SK-N-SH (cell line): ENCODE data around the gene SLC2A1. TPM values are rescaled to one million over a fixed set of nuclear protein-coding genes. Genes with fewer than 3 reads are reported as not detected.

ENCODE experiments used
- CTCF ChIA-PET: fragments of 300-600, 350-600 bp; formaldehyde crosslinking; extraction: SDS; loops from one replicate; lab custom pipeline; 2021; lab: Yijun Ruan, JAX
- POLR2A ChIA-PET: fragments of 350-600 bp; sonication (Branson Sonifier 250); formaldehyde crosslinking; extraction: SDS; loops from one replicate; lab custom pipeline; 2020; ENCODE audit warnings: antibody characterized with exemption, inconsistent platforms; lab: Yijun Ruan, JAX
- DNase-seq: peaks from one replicate; pipeline ENCODE4 v3.0.0; 2012
- H2AFZ ChIP-seq: fragments of 200-600 bp; sonication (generic); 2 replicates; pipeline ENCODE4 v1.8.1; 2016; ENCODE audit warnings: antibody characterized with exemption, mild to moderate bottlenecking, low read depth
- H3F3A ChIP-seq: fragments of 200-600 bp; sonication (generic); replicated peaks from 2 replicates; pipeline ENCODE3; 2016; ENCODE audit warnings: antibody characterized with exemption, mild to moderate bottlenecking; ENCODE audit not compliant: insufficient read depth
- H3K27ac ChIP-seq, 2 experiments: fragments of 200-500 bp in 1 of 2; fragments of 200-600 bp in 1 of 2; sonication (Bioruptor generic) in 1 of 2; sonication (generic), shearing (Covaris generic) in 1 of 2; 2 replicates each; pipeline versions ENCODE4 v1.5.1 to v1.6.1; 2014 to 2016; ENCODE audit warnings: low read depth in 2 of 2, inconsistent platforms in 1 of 2, low read length in 1 of 2, mild to moderate bottlenecking in 1 of 2, mixed read lengths in 1 of 2
- H3K27me3 ChIP-seq: fragments of 200-600 bp; sonication (generic), shearing (Covaris generic); 2 replicates; pipeline ENCODE4 v1.6.1; 2016; ENCODE audit warnings: mixed run types; ENCODE audit not compliant: insufficient read depth
- H3K36me3 ChIP-seq, 2 experiments: fragments of 200-500 bp in 1 of 2; fragments of 200-600 bp in 1 of 2; sonication (Bioruptor generic) in 1 of 2; sonication (generic) in 1 of 2; replicated peaks in 1 of 2; 2 replicates each; pipeline versions ENCODE3 to v1.5.1; 2014 to 2016; ENCODE audit warnings: low read length in 1 of 2, mild to moderate bottlenecking in 1 of 2; ENCODE audit not compliant: insufficient read depth in 2 of 2, control insufficient read depth in 1 of 2
- H3K4me1 ChIP-seq, 2 experiments: fragments of 200-500 bp in 1 of 2; fragments of 200-600 bp in 1 of 2; sonication (Bioruptor generic) in 1 of 2; sonication (generic), shearing (Covaris generic) in 1 of 2; 2 replicates each; pipeline versions ENCODE4 v1.5.1 to v1.6.1; 2014 to 2016; ENCODE audit warnings: low read depth in 1 of 2, low read length in 1 of 2, mixed run types in 1 of 2; ENCODE audit not compliant: insufficient read depth in 2 of 2, control insufficient read depth in 1 of 2
- H3K4me2 ChIP-seq: fragments of 200-600 bp; sonication (generic), shearing (Covaris generic); 2 replicates; pipeline ENCODE4 v1.6.1; 2017; ENCODE audit warnings: mixed run types
- H3K4me3 ChIP-seq, 2 experiments: fragments of 200-500 bp in 1 of 2; fragments of 200-600 bp in 1 of 2; sonication (Bioruptor generic) in 1 of 2; sonication (generic), shearing (Covaris generic) in 1 of 2; 2 replicates each; pipeline versions ENCODE4 v1.5.1 to v1.8.1; 2014 to 2016; ENCODE audit warnings: low read depth in 2 of 2, inconsistent platforms in 1 of 2, low read length in 1 of 2, mild to moderate bottlenecking in 1 of 2, mixed read lengths in 1 of 2, moderate library complexity in 1 of 2
- H3K79me2 ChIP-seq: fragments of 200-600 bp; sonication (generic); 2 replicates; pipeline ENCODE4 v1.8.1; 2017; ENCODE audit warnings: mild to moderate bottlenecking; ENCODE audit not compliant: insufficient read depth
- H3K9ac ChIP-seq: fragments of 200-600 bp; sonication (generic); 2 replicates; pipeline ENCODE4 v1.6.1; 2017; ENCODE audit warnings: mixed run types
- H3K9me2 ChIP-seq: fragments of 200-600 bp; sonication (generic); 2 replicates; pipeline ENCODE4 v1.6.1; 2017; ENCODE audit warnings: mixed run types
- H3K9me3 ChIP-seq: fragments of 200-600 bp; sonication (generic); 2 replicates; pipeline ENCODE4 v1.6.1; 2017; ENCODE audit warnings: mixed run types, mild to moderate bottlenecking, moderate library complexity
- H4K20me1 ChIP-seq: fragments of 200-600 bp; sonication (generic); 2 replicates; pipeline ENCODE4 v1.6.1; 2017; ENCODE audit warnings: mild to moderate bottlenecking, mixed run types; ENCODE audit not compliant: insufficient read depth
- EP300 ChIP-seq, 2 experiments: IDR thresholded peaks; 2 replicates each; pipeline versions ENCODE4 v1.4.0 to v1.6.1; 2012; ENCODE audit warnings: borderline replicate concordance in 1 of 2, low read depth in 1 of 2, low read length in 1 of 2
- FOXM1 ChIP-seq: IDR thresholded peaks from 2 replicates; pipeline ENCODE4 v1.4.0; 2012; ENCODE audit warnings: low read depth, mild to moderate bottlenecking
- GABPA ChIP-seq: IDR thresholded peaks from 2 replicates; pipeline ENCODE4 v1.4.0; 2012; ENCODE audit warnings: low read depth, mild to moderate bottlenecking
- MXI1 ChIP-seq: IDR thresholded peaks from 2 replicates; pipeline ENCODE4 v1.6.1; 2012; ENCODE audit warnings: mild to moderate bottlenecking, low read depth, low read length, improper control_type of control experiment
- NFIC ChIP-seq: IDR thresholded peaks from 2 replicates; pipeline ENCODE4 v1.4.0; 2012; ENCODE audit warnings: borderline replicate concordance
- RFX5 ChIP-seq: IDR thresholded peaks from 2 replicates; pipeline ENCODE4 v1.6.1; 2012; ENCODE audit warnings: mild to moderate bottlenecking, improper control_type of control experiment, low read length
- SIN3A ChIP-seq: IDR thresholded peaks from 2 replicates; pipeline ENCODE4 v1.6.1; 2012; ENCODE audit warnings: low read depth, mild to moderate bottlenecking, low read length, moderate library complexity, borderline replicate concordance
- TAF1 ChIP-seq: IDR thresholded peaks from 2 replicates; pipeline ENCODE4 v1.6.1; 2012; ENCODE audit warnings: low read depth, mild to moderate bottlenecking, low read length, moderate library complexity, borderline replicate concordance
- TCF12 ChIP-seq: IDR thresholded peaks from 2 replicates; pipeline ENCODE4 v1.4.0; 2012
- TEAD4 ChIP-seq: IDR thresholded peaks from 2 replicates; pipeline ENCODE4 v1.4.0; 2012; ENCODE audit warnings: mild to moderate bottlenecking, borderline replicate concordance; ENCODE audit not compliant: insufficient read depth
- YY1 ChIP-seq: IDR thresholded peaks from 2 replicates; pipeline ENCODE4 v1.4.0; 2012; ENCODE audit warnings: low read depth, mild to moderate bottlenecking
- WGBS: methylation state at CpG from one replicate; pipeline ENCODE4 v1.1.6; 2017; ENCODE audit warnings: low lambda C conversion rate; 5-methylcytosine and 5-hydroxymethylcytosine counted together
- polyA plus RNA-seq, 3 experiments: library from polyadenylated mRNA; depleted of rRNA; stranded (reverse); fragments of >200 nt; gene quantifications; 2 replicates each; pipeline ENCODE4 v1.2.3, GENCODE V29; 2012
- TF ChIP-seq, protein P1 (sequence below): IDR thresholded peaks from 2 replicates; pipeline ENCODE4; 2012
- TF ChIP-seq, protein P2 (sequence below): fragments of 150-350 bp; IDR thresholded peaks from 2 replicates; pipeline ENCODE4 v1.6.1; 2016; ENCODE audit warnings: mild to moderate bottlenecking, low read depth, low read length
- TF ChIP-seq, protein P3 (sequence below): IDR thresholded peaks from 2 replicates; pipeline ENCODE4 v1.4.0; 2012; ENCODE audit warnings: low read depth, borderline replicate concordance
- TF ChIP-seq, protein P4 (sequence below): IDR thresholded peaks from 2 replicates; pipeline ENCODE4 v1.6.1; 2012; ENCODE audit warnings: mild to moderate bottlenecking, low read depth, low read length, moderate library complexity

The SLC2A1 gene
- polyA plus RNA-seq, 1 of the 3 experiments (the other 2 are of a cell fraction): 63.8 TPM

DNA sequence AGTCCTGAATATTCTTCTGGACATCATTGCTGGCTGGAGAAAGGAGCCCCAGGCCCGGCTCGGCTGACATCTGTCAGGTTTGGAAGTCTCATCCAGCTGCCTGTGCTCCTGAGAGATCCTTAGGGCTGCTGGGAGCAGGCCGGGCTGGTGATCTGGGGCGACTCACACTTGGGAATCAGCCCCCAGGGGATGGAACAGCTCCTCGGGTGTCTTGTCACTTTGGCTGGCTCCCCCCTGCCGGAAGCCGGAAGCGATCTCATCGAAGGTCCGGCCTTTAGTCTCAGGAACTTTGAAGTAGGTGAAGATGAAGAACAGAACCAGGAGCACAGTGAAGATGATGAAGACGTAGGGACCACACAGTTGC is 31.8 kb downstream of the SLC2A1 start:
- Histone ChIP-seq H4K20me1 (no peaks in the 10 kb centered on the region), H3K4me2 (no peak overlapping the region), H2AFZ (no peak overlapping the region), H3K4me1 (peaks cover 0 to 11% of the 10 kb centered on the region in 2 experiments; a peak in 3 of 4 replicates), H3K36me3 (peaks cover 11 to 53% of the 10 kb centered on the region in 2 experiments), H3K4me3 (no peak overlapping the region), H3K9me3 (no peaks in the 10 kb centered on the region), H3K79me2 (peaks cover 5% of the 10 kb centered on the region; the same call in 1 of the 2 replicates), H3K27ac (0 out of 4 replicates have a peak overlapping the region, but pooled peaks of 1 of the 2 experiments have one; percentile 6), H3K9me2 (no peaks in the 10 kb centered on the region), H3K27me3 (no peaks in the 10 kb centered on the region), H3F3A (peaks cover 27% of the 10 kb centered on the region), H3K9ac (no peak overlapping the region)
- POLR2A ChIA-PET: no interaction called here
- 93% methylated on average over 8 of the region's 11 CpGs for WGBS
- CTCF ChIA-PET: interaction anchor here (0.8 to 19.0 kb wide), 2 partner anchors 13 to 150 kb away, joined by 3 to 607 read pairs; no protein-coding TSS in a partner anchor
- TF ChIP-seq EP300 (IDR thresholded peaks at IDR 0.05; ENCODE audit: borderline replicate concordance in 1 of 2, low read depth in 1 of 2, low read length in 1 of 2): no peak
- no peak for TF ChIP-seq TCF12
- TF ChIP-seq, protein P1, sequence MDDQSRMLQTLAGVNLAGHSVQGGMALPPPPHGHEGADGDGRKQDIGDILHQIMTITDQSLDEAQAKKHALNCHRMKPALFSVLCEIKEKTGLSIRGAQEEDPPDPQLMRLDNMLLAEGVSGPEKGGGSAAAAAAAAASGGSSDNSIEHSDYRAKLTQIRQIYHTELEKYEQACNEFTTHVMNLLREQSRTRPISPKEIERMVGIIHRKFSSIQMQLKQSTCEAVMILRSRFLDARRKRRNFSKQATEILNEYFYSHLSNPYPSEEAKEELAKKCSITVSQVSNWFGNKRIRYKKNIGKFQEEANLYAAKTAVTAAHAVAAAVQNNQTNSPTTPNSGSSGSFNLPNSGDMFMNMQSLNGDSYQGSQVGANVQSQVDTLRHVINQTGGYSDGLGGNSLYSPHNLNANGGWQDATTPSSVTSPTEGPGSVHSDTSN: no peak
- no peak for TF ChIP-seq TEAD4
- TF ChIP-seq, protein P2, sequence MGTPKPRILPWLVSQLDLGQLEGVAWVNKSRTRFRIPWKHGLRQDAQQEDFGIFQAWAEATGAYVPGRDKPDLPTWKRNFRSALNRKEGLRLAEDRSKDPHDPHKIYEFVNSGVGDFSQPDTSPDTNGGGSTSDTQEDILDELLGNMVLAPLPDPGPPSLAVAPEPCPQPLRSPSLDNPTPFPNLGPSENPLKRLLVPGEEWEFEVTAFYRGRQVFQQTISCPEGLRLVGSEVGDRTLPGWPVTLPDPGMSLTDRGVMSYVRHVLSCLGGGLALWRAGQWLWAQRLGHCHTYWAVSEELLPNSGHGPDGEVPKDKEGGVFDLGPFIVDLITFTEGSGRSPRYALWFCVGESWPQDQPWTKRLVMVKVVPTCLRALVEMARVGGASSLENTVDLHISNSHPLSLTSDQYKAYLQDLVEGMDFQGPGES: no peak
- no peak for TF ChIP-seq MXI1
- no peak for TF ChIP-seq FOXM1
- TF ChIP-seq, protein P3, sequence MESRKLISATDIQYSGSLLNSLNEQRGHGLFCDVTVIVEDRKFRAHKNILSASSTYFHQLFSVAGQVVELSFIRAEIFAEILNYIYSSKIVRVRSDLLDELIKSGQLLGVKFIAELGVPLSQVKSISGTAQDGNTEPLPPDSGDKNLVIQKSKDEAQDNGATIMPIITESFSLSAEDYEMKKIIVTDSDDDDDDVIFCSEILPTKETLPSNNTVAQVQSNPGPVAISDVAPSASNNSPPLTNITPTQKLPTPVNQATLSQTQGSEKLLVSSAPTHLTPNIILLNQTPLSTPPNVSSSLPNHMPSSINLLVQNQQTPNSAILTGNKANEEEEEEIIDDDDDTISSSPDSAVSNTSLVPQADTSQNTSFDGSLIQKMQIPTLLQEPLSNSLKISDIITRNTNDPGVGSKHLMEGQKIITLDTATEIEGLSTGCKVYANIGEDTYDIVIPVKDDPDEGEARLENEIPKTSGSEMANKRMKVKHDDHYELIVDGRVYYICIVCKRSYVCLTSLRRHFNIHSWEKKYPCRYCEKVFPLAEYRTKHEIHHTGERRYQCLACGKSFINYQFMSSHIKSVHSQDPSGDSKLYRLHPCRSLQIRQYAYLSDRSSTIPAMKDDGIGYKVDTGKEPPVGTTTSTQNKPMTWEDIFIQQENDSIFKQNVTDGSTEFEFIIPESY: no peak
- no peak for TF ChIP-seq TAF1
- TF ChIP-seq NFIC: no peak
- no peak for TF ChIP-seq SIN3A
- TF ChIP-seq YY1: no peak
- TF ChIP-seq, protein P4, sequence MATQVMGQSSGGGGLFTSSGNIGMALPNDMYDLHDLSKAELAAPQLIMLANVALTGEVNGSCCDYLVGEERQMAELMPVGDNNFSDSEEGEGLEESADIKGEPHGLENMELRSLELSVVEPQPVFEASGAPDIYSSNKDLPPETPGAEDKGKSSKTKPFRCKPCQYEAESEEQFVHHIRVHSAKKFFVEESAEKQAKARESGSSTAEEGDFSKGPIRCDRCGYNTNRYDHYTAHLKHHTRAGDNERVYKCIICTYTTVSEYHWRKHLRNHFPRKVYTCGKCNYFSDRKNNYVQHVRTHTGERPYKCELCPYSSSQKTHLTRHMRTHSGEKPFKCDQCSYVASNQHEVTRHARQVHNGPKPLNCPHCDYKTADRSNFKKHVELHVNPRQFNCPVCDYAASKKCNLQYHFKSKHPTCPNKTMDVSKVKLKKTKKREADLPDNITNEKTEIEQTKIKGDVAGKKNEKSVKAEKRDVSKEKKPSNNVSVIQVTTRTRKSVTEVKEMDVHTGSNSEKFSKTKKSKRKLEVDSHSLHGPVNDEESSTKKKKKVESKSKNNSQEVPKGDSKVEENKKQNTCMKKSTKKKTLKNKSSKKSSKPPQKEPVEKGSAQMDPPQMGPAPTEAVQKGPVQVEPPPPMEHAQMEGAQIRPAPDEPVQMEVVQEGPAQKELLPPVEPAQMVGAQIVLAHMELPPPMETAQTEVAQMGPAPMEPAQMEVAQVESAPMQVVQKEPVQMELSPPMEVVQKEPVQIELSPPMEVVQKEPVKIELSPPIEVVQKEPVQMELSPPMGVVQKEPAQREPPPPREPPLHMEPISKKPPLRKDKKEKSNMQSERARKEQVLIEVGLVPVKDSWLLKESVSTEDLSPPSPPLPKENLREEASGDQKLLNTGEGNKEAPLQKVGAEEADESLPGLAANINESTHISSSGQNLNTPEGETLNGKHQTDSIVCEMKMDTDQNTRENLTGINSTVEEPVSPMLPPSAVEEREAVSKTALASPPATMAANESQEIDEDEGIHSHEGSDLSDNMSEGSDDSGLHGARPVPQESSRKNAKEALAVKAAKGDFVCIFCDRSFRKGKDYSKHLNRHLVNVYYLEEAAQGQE: no peak
- TF ChIP-seq RFX5: no peak
- TF ChIP-seq GABPA: no peak
- DNase-seq: no peak
